Measurements from ENCODE around the gene ANKRD10. TPM values are rescaled to one million over a fixed set of nuclear protein-coding genes. Genes with fewer than 3 reads are reported as not detected.
A peak's percentile ranks its signal among the peaks of the same experiment; 100 is the strongest.

ANKRD10 gene
- total and polyA plus RNA-seq, 3 experiments from 2014 or later = 65.4 to 76.1 (median 65.8) TPM

DNA sequence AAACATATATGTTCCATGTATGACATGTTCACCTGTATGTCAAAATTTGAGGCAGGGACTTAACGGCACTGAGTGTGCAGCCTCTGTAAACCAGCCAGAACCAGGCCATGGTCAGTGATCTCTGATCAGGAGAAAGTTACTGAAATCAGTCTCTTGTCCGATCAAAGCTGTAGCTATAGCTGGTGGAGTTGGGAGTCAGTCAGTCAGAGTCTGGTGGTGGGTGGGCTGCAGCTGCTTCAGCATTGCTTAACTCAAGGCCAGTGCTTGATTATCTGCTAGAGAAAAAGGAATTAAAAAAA is 78.3 kb downstream of the ANKRD10 start:
- Mint-ChIP-seq H3K4me3 (no peak overlapping the region), H3K9me3 (peaks cover 0 to 3% (median 0%) of the 10 kb centered on the region in 5 donors), H3K27ac (no peak overlapping the region), H3K4me1 (no peaks in the 10 kb centered on the region), H3K27me3 (peaks cover 4 to 9% of the 10 kb centered on the region in 2 donors), H3K36me3 (peaks cover 0 to 6% (median 0%) of the 10 kb centered on the region in 3 donors)
- no peaks in the 10 kb centered on the region for H3K9me3 ChIP-seq (ENCODE audit: low read length)
- DNase-seq = no peak
- ChIA-PET CTCF (no interaction called here), POLR2A (no interaction called here)
- no peaks in the 10 kb centered on the region for H3K4me1 ChIP-seq (ENCODE audit: insufficient read depth, low read length)
- no peaks in the 10 kb centered on the region for H3K27me3 ChIP-seq (ENCODE audit: insufficient read depth, low read length, poor library complexity, severe bottlenecking)
- no peaks in the 10 kb centered on the region for H3K36me3 ChIP-seq (ENCODE audit: insufficient read depth, low read length)
- H3K27ac ChIP-seq (ENCODE audit: low read depth, low read length) = no peak overlapping the region
- no peak overlapping the region for H3K4me3 ChIP-seq (ENCODE audit: low read length)

DNA sequence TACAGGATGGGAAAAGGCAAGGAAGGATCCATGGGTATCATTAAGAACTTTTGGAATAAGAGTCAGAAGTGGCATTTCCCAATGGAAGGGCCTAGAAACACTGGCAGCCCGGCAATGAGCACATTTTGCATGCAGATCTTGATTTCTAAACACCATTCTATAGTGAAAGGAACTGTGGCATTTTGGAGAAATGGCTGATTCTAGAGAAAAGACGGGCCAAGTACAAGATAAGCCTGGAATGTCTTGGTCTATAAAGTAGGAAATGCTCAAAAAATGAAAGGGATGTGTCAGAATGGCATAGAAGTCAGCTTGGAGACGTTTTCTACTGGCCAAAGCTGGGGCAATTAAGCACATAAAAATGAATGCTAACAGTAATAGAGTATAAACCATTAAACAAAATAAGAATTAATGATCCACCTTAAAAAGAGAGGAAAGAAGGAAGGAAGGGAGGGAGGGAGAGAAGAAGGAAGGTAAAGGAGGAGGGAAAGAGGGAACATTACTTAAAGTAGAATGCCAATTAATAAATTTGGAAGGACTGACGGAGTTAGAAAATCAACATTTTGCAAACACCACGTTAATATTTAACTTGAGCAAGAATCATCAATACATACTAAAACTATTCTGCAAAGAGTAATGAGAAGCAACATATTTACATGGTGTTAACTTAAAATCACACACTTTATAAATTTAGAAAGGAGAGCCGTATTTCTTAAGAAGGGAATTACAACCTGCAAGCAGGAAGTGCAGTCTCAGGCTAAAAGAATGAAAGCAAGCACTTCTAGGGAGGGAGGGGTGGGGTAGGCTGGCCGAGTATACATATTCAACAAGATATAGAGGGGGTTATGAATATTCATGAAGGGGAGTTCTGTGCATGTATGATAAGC is 78.9 kb downstream of the ANKRD10 start:
- POLR2A ChIA-PET = no interaction called here

DNA sequence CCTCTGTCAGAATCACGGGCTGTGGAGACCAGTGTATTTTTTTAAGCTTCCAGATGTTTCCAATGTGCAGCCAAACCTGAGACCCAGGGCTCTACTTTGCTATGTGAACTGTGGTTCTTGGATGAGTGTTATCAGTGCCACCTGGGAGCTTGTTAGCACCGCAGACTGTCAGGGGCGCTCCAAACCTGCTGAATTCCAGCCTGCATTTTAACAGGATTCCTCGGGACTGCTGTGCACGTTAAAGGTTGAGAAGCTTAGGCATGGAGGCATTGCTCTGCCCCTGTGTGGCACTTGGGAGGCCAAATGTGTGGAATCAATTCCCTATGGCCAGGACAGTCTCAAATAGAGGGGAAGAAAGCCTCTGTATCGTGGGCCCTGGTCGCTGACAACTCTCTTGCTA is 80.3 kb downstream of the ANKRD10 start:
- H3K4me1 Mint-ChIP-seq = no peaks in the 10 kb centered on the region
- peaks cover 5% of the 10 kb centered on the region in 2 donors for H3K27me3 Mint-ChIP-seq
- no peak overlapping the region for H3K4me3 Mint-ChIP-seq
- H3K27me3 ChIP-seq (ENCODE audit: insufficient read depth, low read length, poor library complexity, severe bottlenecking) = no peaks in the 10 kb centered on the region
- H3K4me1 ChIP-seq (ENCODE audit: insufficient read depth, low read length) = no peaks in the 10 kb centered on the region
- DNase-seq = no peak
- H3K36me3 Mint-ChIP-seq = no peaks in the 10 kb centered on the region
- H3K27ac ChIP-seq (ENCODE audit: low read depth, low read length) = no peak overlapping the region
- no peak overlapping the region for H3K27ac Mint-ChIP-seq
- ChIA-PET CTCF (no interaction called here), POLR2A (no interaction called here)
- H3K36me3 ChIP-seq (ENCODE audit: insufficient read depth, low read length) = no peaks in the 10 kb centered on the region
- no peaks in the 10 kb centered on the region for H3K9me3 Mint-ChIP-seq
- no peaks in the 10 kb centered on the region for H3K9me3 ChIP-seq (ENCODE audit: low read length)
- no peak overlapping the region for H3K4me3 ChIP-seq (ENCODE audit: low read length)

More for the DNA sequence above, 78.9 kb downstream of the ANKRD10 start:
- DNase-seq = no peak
- H3K4me1 ChIP-seq (ENCODE audit: insufficient read depth, low read length) = no peaks in the 10 kb centered on the region
- no peaks in the 10 kb centered on the region for H3K9me3 ChIP-seq (ENCODE audit: low read length)
- H3K27me3 Mint-ChIP-seq = peaks cover 3 to 4% of the 10 kb centered on the region in 2 donors
- H3K4me3 ChIP-seq (ENCODE audit: low read length) = no peak overlapping the region
- CTCF ChIA-PET = no interaction called here
- no peaks in the 10 kb centered on the region for H3K4me1 Mint-ChIP-seq
- no peak overlapping the region for H3K4me3 Mint-ChIP-seq
- peaks cover 0 to under 1% (median 0%) of the 10 kb centered on the region in 3 donors for H3K36me3 Mint-ChIP-seq
- no peaks in the 10 kb centered on the region for H3K9me3 Mint-ChIP-seq
- H3K27ac ChIP-seq (ENCODE audit: low read depth, low read length) = no peak overlapping the region
- no peaks in the 10 kb centered on the region for H3K27me3 ChIP-seq (ENCODE audit: insufficient read depth, low read length, poor library complexity, severe bottlenecking)
- H3K27ac Mint-ChIP-seq = no peak overlapping the region
- H3K36me3 ChIP-seq (ENCODE audit: insufficient read depth, low read length) = no peaks in the 10 kb centered on the region

DNA sequence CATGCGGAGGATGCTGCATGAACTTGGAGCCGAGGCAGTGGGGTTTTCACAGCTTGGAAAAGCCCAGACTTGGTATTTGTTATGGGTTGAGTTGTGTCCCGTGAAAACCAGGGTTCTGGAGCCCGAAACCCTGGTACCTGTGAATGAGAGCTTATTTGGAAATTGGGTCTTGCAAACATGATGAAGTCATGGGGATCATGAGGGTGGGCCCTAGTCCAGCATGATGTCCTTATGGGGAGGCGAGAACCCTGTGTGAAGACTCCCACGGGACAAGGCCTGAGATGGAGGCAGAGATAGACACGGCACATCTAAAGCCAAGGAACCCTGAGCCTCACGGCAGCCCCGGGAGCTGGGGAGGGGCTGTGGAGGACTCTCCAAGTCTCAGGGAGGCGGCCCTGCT is 82.3 kb downstream of the ANKRD10 start:
- no peak for DNase-seq
- H3K4me1 ChIP-seq (ENCODE audit: insufficient read depth, low read length) = no peaks in the 10 kb centered on the region
- no peaks in the 10 kb centered on the region for H3K36me3 Mint-ChIP-seq
- no peak overlapping the region for H3K27ac ChIP-seq (ENCODE audit: low read depth, low read length)
- H3K4me3 ChIP-seq (ENCODE audit: low read length) = no peak overlapping the region
- CTCF ChIA-PET = interaction anchor here (1.1 kb wide), 1 partner anchor 14 kb away, joined by 4 read pairs; no protein-coding TSS in a partner anchor
- POLR2A ChIA-PET = no interaction called here
- no peaks in the 10 kb centered on the region for H3K9me3 ChIP-seq (ENCODE audit: low read length)
- H3K36me3 ChIP-seq (ENCODE audit: insufficient read depth, low read length) = no peaks in the 10 kb centered on the region
- peaks cover 5 to 7% of the 10 kb centered on the region in 2 donors for H3K27me3 Mint-ChIP-seq
- no peaks in the 10 kb centered on the region for H3K4me1 Mint-ChIP-seq
- H3K4me3 Mint-ChIP-seq = no peak overlapping the region
- no peaks in the 10 kb centered on the region for H3K9me3 Mint-ChIP-seq
- H3K27ac Mint-ChIP-seq = no peak overlapping the region
- H3K27me3 ChIP-seq (ENCODE audit: insufficient read depth, low read length, poor library complexity, severe bottlenecking) = no peaks in the 10 kb centered on the region

DNA sequence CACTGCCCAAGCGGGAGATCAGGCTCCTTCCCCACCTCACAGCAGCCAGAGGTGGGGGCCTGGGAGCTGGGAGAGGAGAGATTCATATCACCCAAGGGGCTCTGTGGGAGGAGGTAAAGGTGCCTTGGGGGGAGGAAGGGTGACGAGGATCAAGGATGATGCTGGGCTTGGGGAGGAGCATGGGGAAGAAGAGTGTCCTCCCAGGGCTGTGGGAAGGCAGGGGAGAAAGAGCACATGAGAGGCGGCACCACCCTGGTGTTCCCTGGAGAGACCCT is 82.7 kb downstream of the ANKRD10 start:
- ChIA-PET CTCF (interaction anchor here (1.1 kb wide), 1 partner anchor 14 kb away, joined by 4 read pairs; no protein-coding TSS in a partner anchor), POLR2A (no interaction called here)
- H3K4me3 ChIP-seq (ENCODE audit: low read length) = no peak overlapping the region
- Mint-ChIP-seq H3K4me1 (no peaks in the 10 kb centered on the region), H3K27me3 (peaks cover 5 to 7% of the 10 kb centered on the region in 2 donors), H3K9me3 (no peaks in the 10 kb centered on the region), H3K36me3 (no peaks in the 10 kb centered on the region), H3K4me3 (no peak overlapping the region), H3K27ac (no peak overlapping the region)
- no peaks in the 10 kb centered on the region for H3K27me3 ChIP-seq (ENCODE audit: insufficient read depth, low read length, poor library complexity, severe bottlenecking)
- no peaks in the 10 kb centered on the region for H3K36me3 ChIP-seq (ENCODE audit: insufficient read depth, low read length)
- H3K27ac ChIP-seq (ENCODE audit: low read depth, low read length) = no peak overlapping the region
- H3K4me1 ChIP-seq (ENCODE audit: insufficient read depth, low read length) = no peaks in the 10 kb centered on the region
- no peaks in the 10 kb centered on the region for H3K9me3 ChIP-seq (ENCODE audit: low read length)
- no peak for DNase-seq

DNA sequence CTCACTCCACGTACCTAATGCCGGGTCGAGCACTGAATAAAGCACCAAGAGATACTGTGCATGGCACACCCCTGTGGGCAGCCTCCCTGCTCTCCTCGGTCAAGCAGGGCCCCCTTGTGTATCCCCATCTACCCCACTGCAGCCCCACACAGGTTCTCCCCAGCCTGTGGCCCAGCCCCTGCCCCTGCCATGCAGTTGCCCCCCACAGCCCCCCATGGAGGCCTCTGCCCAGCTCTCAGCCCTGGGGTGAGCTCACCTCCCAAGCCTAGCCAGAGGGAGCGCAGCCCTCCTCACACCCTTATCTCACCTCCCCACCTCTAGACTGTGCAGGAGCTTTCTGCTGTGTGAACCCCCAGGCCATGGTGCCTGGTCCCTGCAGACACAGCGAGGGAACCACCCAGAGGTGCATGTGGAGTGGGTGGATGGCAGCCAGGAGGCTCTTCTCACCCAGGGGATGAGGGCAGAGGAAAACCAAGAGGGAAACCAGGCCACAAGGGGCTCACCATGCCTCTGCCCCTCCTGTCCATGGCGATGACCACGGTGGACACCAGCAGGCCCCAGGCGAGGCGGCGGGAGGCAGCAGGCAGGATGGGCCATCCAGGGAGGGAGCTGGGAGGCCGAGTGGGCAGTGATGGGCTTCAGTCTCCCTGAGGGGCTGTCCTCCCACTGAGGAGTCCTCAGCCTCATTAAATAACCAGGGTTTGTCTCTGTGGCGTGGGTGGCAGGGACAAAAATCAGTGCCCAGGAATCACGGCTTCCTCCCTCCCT is 83.2 kb downstream of the ANKRD10 start:
- Mint-ChIP-seq H3K4me3 (no peak overlapping the region), H3K27ac (peak overlapping the region in 1 of 8 donors; percentile 75), H3K27me3 (peaks cover 5 to 7% of the 10 kb centered on the region in 2 donors), H3K4me1 (no peaks in the 10 kb centered on the region), H3K9me3 (no peaks in the 10 kb centered on the region), H3K36me3 (no peaks in the 10 kb centered on the region)
- H3K4me1 ChIP-seq (ENCODE audit: insufficient read depth, low read length) = no peaks in the 10 kb centered on the region
- DNase-seq = no peak
- no peaks in the 10 kb centered on the region for H3K9me3 ChIP-seq (ENCODE audit: low read length)
- H3K36me3 ChIP-seq (ENCODE audit: insufficient read depth, low read length) = no peaks in the 10 kb centered on the region
- CTCF ChIA-PET = interaction anchor here (1.5 kb wide), 1 partner anchor 13 kb away, joined by 4 read pairs; no protein-coding TSS in a partner anchor
- POLR2A ChIA-PET = no interaction called here
- no peak overlapping the region for H3K27ac ChIP-seq (ENCODE audit: low read depth, low read length)
- no peak overlapping the region for H3K4me3 ChIP-seq (ENCODE audit: low read length)
- H3K27me3 ChIP-seq (ENCODE audit: insufficient read depth, low read length, poor library complexity, severe bottlenecking) = no peaks in the 10 kb centered on the region

DNA sequence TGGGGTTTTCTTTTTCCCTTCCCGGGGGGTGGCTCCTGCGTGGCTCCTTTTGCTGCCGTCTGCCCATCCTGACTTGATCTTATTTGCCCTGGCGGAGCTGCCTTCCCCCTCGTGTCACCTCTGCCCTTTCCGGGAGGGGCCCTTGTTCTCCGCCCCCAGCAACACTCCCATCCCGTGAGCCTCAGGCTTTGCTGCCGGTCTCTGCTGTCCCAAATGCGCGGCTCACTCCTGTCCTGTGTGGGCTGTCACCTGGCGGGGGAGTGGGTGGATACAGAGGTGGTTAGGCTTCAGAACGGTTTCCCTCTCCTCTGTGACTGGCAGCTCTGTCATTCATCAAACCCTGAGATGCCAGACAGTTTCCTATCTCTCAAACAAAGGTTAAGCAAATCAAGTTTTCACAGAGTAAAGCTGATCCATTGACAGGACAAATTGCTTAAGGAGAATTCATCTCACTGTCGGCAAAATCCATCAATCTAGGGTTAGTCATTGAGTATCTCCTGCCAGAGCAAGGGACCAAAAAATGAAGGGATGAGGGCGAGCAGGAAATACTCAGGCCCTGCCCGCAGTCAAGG is 84.0 kb downstream of the ANKRD10 start:
- Mint-ChIP-seq H3K9me3 (no peaks in the 10 kb centered on the region), H3K36me3 (peaks cover 0 to 4% (median 0%) of the 10 kb centered on the region in 3 donors), H3K4me1 (no peaks in the 10 kb centered on the region), H3K27ac (no peak overlapping the region), H3K4me3 (no peak overlapping the region), H3K27me3 (peaks cover 5 to 7% of the 10 kb centered on the region in 2 donors)
- ChIA-PET CTCF (interaction anchor here (1.5 kb wide), 1 partner anchor 12 kb away, joined by 4 read pairs; no protein-coding TSS in a partner anchor), POLR2A (no interaction called here)
- no peak for DNase-seq
- no peaks in the 10 kb centered on the region for H3K27me3 ChIP-seq (ENCODE audit: insufficient read depth, low read length, poor library complexity, severe bottlenecking)
- no peak overlapping the region for H3K27ac ChIP-seq (ENCODE audit: low read depth, low read length)
- no peak overlapping the region for H3K4me3 ChIP-seq (ENCODE audit: low read length)
- H3K36me3 ChIP-seq (ENCODE audit: insufficient read depth, low read length) = no peaks in the 10 kb centered on the region
- no peaks in the 10 kb centered on the region for H3K9me3 ChIP-seq (ENCODE audit: low read length)
- no peaks in the 10 kb centered on the region for H3K4me1 ChIP-seq (ENCODE audit: insufficient read depth, low read length)

DNA sequence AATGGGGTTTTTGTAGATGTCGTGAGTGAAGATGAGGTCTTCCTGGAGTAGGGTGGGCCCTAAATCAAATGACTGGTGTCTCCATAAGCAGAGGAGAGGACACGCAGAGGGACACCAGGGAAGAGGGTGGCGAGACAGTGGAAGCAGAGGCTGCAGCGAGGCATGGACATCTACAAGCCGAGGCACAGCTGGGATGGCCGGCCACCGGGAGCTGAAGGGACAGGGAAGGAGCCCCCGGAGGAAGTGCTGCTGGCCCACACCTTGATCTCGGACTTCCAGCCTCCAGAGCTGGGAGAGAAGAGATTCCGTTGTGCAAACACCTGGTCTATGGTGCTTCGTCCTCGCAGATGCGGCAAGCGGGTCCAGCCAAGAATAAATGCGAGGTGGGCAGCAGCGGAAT is 84.5 kb downstream of the ANKRD10 start:
- Mint-ChIP-seq H3K36me3 (peaks cover 0 to 6% (median 0%) of the 10 kb centered on the region in 3 donors), H3K9me3 (no peaks in the 10 kb centered on the region), H3K4me3 (no peak overlapping the region), H3K4me1 (no peaks in the 10 kb centered on the region), H3K27me3 (peaks cover 5 to 10% of the 10 kb centered on the region in 2 donors), H3K27ac (no peak overlapping the region)
- POLR2A ChIA-PET = no interaction called here
- Histone ChIP-seq H3K4me3 (ENCODE audit: low read length) (no peak overlapping the region), H3K4me1 (ENCODE audit: insufficient read depth, low read length) (no peaks in the 10 kb centered on the region), H3K27ac (ENCODE audit: low read depth, low read length) (no peak overlapping the region), H3K36me3 (ENCODE audit: insufficient read depth, low read length) (no peaks in the 10 kb centered on the region), H3K27me3 (ENCODE audit: insufficient read depth, low read length, poor library complexity, severe bottlenecking) (no peaks in the 10 kb centered on the region), H3K9me3 (ENCODE audit: low read length) (no peaks in the 10 kb centered on the region)
- no peak for DNase-seq
- CTCF ChIA-PET = interaction anchor here (1.5 kb wide), 1 partner anchor 12 kb away, joined by 4 read pairs; no protein-coding TSS in a partner anchor
